ENCODE data around the gene STK4. TPM values are rescaled to one million over a fixed set of nuclear protein-coding genes. Genes with fewer than 3 reads are reported as not detected.

Gene STK4
- total and polyA plus RNA-seq, 2 donors (not counting 3 experiments of a cell fraction or from before 2014, with no cell fraction given) = 9.1 to 29.6 TPM

- ChIA-PET CTCF (no interaction called here), POLR2A (no interaction called here)
- H3K9me1 ChIP-seq (replicated peaks; ENCODE audit: control insufficient read depth, extremely low read depth, insufficient read depth, low read length) = no peaks in the 10 kb centered on the region
- no peak for DNase-seq (ENCODE audit: low read depth, low spot score)
- H4K20me1 ChIP-seq (replicated peaks; ENCODE audit: control insufficient read depth, extremely low read depth, insufficient read depth, low read length) = no peaks in the 10 kb centered on the region
- H3K9me3 ChIP-seq (replicated peaks; ENCODE audit: control insufficient read depth, insufficient read depth, low read length) = no peaks in the 10 kb centered on the region
- H3K79me2 ChIP-seq (ENCODE audit: control insufficient read depth, insufficient read depth, low read length) = peaks cover 35% of the 10 kb centered on the region
- intact Hi-C loops (cut with micrococcal nuclease) = loop anchor here (5.0 to 10.0 kb wide), 2 partner anchors 825 to 1003 kb away; partner anchors contain the start of genes DNTTIP1, WFDC3 and ZNF335
- TF ChIP-seq EZH2 (IDR thresholded peaks at IDR 0.05; ENCODE audit: borderline replicate concordance, low read depth, low read length, severe bottlenecking) (no peak), GATA2 (IDR thresholded peaks at IDR 0.05; ENCODE audit: insufficient read depth, insufficient read length, low read depth, low read length) (no peak), MAX (IDR thresholded peaks at IDR 0.05; ENCODE audit: insufficient read depth, insufficient read length) (no peak), JUN (IDR thresholded peaks at IDR 0.05; ENCODE audit: borderline replicate concordance, insufficient read depth, insufficient read length, low read depth) (no peak), POLR2A (IDR thresholded peaks at IDR 0.05; ENCODE audit: low read depth, low read length) (no peak), POLR2AphosphoS5 (IDR thresholded peaks at IDR 0.05; ENCODE audit: insufficient read depth, low read depth, low read length) (no peak), MYC (IDR thresholded peaks at IDR 0.05; ENCODE audit: low read depth, low read length) (no peak), FOS (IDR thresholded peaks at IDR 0.05; ENCODE audit: borderline replicate concordance, insufficient read depth, low read length) (no peak)
- TF ChIP-seq, protein P1, sequence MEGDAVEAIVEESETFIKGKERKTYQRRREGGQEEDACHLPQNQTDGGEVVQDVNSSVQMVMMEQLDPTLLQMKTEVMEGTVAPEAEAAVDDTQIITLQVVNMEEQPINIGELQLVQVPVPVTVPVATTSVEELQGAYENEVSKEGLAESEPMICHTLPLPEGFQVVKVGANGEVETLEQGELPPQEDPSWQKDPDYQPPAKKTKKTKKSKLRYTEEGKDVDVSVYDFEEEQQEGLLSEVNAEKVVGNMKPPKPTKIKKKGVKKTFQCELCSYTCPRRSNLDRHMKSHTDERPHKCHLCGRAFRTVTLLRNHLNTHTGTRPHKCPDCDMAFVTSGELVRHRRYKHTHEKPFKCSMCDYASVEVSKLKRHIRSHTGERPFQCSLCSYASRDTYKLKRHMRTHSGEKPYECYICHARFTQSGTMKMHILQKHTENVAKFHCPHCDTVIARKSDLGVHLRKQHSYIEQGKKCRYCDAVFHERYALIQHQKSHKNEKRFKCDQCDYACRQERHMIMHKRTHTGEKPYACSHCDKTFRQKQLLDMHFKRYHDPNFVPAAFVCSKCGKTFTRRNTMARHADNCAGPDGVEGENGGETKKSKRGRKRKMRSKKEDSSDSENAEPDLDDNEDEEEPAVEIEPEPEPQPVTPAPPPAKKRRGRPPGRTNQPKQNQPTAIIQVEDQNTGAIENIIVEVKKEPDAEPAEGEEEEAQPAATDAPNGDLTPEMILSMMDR (IDR thresholded peaks at IDR 0.05; ENCODE audit: extremely low read depth in 1 of 2, insufficient read depth in 1 of 2, low read depth in 1 of 2, low read length in 2 of 2) = no peak
- H3K9ac ChIP-seq (replicated peaks; ENCODE audit: extremely low read depth, insufficient read depth, low read length) = no peak overlapping the region
- H3K4me3 ChIP-seq (replicated peaks in 1 of 3; ENCODE audit: insufficient read depth in 1 of 3, low read depth in 1 of 3, low read length in 3 of 3) = no peak overlapping the region
- no peak overlapping the region for H3K27ac ChIP-seq (ENCODE audit: insufficient read depth, low read depth, low read length)
- dilution Hi-C loops (cut with MboI; ENCODE audit: extremely low pct_ligation_motif_present, low sequenced_read_pairs) = no loop called here
- peak overlapping the region; percentile 50 for H3K4me2 ChIP-seq (ENCODE audit: insufficient read depth, low read length)
- H2AFZ ChIP-seq (ENCODE audit: low read depth, low read length) = no peak overlapping the region
- no peak for FAIRE-seq
- BruUV-seq (replicated peaks) = no TSS peak
- H3K36me3 ChIP-seq (ENCODE audit: control insufficient read depth in 2 of 2, extremely low read depth in 1 of 2, insufficient read depth in 2 of 2, low read length in 2 of 2) = peaks cover 0 to 4% of the 10 kb centered on the region in 2 experiments
- H3K4me1 ChIP-seq (ENCODE audit: control insufficient read depth, extremely low read depth, insufficient read depth, low read length) = peaks cover 52% of the 10 kb centered on the region
- no peaks in the 10 kb centered on the region for H3K27me3 ChIP-seq (ENCODE audit: control insufficient read depth in 2 of 2, insufficient read depth in 2 of 2, low read length in 2 of 2)
Observed at GRCh38 chr20:44969300-44969894, 3.1 kb downstream of the STK4 start.

Data from endothelial cell of umbilical vein (primary cell).